Epidermal melanocyte (primary cell): ENCODE results near the gene CA14.
"Not testable (repeated sequence)": the region's sequence is repeated elsewhere in the genome, so short reads cannot be mapped to it uniquely, and the experiment has no call there.

ENCODE experiments used
- DNase-seq: peaks from one replicate; pipeline ENCODE4 v3.0.0; 2011; ENCODE audit warnings: low spot score; ENCODE audit not compliant: insufficient read length

CA14 gene

DNA sequence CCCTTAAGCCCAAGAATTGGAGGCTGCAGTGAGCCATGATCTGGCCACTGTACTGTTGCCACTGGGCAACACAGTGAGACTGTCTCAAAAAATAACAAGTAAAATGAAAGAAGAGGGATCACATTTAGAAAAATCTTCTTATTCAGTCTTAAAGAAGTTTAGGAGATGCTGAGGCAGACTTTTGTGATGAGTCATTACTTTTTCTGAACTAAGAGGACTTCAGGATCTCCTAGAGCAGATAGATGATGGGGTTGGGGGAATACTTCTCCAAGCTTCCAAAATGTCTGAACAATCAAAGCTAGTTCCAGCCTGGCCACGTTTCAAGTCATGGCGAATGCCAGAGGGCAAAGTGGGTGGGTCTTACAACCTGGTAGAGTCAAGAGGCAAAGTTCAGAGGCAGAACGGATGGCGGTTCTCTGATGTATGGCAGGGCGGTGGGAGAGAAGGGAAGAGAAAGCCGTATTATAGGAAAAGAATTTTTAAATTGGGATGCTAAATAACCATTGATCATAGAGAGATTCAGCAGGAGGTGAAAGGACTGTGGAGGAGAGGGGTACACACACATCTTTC lies 22.6 kb downstream of the CA14 start:
- DNase-seq, result no peak

GRCh38 chr1:150281221-150281757 lies 23.7 kb downstream of the CA14 start:
- no peak for DNase-seq

GRCh38 chr1:150281758-150282557 lies 24.4 kb downstream of the CA14 start, which contains the start of gene CIART:
CIART (plus strand) TSS chr1:150282554; CDS start chr1:150283268, 714 bp downstream.
- DNase-seq, result peak; percentile 92

DNA sequence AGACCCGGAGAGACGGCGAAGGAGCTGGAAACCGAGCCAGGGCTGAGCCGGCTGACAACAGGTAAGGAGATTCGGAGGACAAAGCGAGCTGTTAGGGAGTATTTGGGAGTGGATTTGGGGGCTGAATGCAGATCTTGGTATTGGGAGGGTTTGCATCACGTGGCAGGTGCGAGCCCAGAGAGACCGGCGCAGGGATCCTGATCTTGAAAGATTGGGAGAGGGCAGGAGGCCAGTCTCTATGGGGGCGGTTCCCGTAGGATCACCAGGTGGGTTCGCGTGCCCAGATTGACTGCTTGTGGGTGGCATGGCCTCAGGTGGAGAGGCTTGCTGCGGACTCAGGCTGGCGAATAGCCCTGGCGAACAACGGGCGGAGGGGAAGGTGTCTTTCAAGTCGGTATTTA lies 25.0 kb downstream of the CA14 start:
- DNase-seq, result no peak

- no peak for DNase-seq
Measured at GRCh38 chr1:150283260-150283659, 25.7 kb downstream of the CA14 start.

DNA sequence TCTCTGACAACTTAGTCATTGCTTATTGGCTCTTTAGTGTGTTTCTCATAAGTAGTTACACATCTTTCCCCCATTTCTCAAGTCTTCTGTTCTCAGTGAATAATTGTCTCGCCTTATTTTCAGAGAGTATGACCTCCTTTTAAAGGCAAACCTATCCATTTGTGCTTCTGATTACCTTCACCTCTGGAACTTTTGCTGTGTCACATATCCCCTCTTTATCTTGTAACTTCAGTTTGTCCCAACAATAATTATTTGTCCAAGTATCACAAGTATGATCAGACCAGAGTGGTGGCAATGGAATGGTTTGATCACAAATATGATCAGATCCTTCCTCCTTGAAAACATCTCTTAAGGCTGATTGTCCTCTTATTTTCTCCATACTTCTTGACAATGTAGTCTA lies 30.8 kb downstream of the CA14 start:
- DNase-seq, result no peak

- no peak for DNase-seq
Measured at GRCh38 chr1:150288822-150289221, 31.2 kb downstream of the CA14 start.

DNA sequence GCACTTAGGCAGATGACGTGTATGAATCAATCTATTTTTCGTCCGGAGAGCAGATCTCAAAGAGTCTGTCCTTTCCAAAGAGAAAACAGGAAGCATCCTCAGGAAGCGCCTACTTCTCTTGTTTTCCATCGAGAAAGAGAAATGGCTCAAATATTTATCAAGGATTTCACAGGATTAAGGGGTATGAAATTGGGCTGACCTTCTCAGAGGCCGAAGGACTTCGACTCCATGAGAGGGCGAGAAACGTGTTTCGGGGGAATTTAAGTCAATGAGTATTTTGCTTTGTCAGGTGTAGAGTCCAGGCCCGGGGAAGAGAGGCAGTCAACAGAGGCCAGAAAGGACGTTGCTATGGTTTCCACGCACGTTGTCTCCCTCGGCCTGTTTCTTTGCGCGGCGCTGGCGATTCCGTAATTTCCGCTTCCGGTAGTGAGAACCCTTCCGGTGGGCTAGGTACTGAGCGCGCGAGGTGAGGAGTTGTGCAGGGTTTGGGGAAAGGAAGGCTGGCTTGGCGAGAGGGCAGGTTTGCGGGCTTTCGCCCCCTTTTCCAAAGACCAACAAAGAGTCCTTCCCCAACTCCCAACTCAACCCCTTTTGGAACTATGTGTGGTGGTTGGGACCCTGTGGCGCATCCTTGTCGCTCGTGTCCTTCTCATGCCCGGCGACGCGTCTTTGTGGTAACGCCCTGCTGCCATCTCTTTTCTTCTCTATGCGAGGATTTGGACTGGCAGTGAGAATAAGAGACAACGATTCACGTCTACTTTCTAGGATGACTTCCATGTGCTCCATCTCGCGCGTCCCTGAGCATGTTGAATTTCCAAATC lies 36.1 kb downstream of the CA14 start, which contains the start of gene MRPS21:
Gene MRPS21 (plus strand): TSS at position 429 of the 821 bp plus-strand sequence. CDS start 506 bp downstream, outside the sequence.
- DNase-seq, result peak; percentile 68

- no peak for DNase-seq
Measured at GRCh38 chr1:150295476-150295875, 37.9 kb downstream of the CA14 start.

DNA sequence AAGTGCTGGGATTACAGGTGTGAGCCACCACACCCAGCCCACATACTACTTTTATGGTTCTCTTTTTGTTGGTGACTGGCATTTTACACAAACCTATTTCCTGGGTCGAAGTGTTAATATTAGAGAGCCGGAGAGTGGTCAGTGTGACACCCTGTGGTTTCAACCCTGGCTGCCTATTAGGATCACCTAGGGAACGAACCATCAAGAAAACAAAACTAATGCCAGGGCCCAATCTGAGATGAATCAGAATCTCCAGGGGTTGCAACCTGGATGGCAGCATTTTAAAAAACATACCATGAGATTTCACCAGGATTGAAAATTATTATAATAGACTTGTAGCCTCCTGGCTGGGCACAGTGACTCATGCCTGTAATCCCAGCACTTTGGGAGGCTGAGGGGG lies 42.1 kb downstream of the CA14 start:
- no peak for DNase-seq

GRCh38 chr1:150302338-150302737 lies 44.8 kb downstream of the CA14 start:
- DNase-seq, result no peak

- DNase-seq, result no peak
Measured at GRCh38 chr1:150302902-150303301, 45.3 kb downstream of the CA14 start.

- not testable (repeated sequence) for DNase-seq
Measured at GRCh38 chr1:150308585-150308984, 51.0 kb downstream of the CA14 start.

DNA sequence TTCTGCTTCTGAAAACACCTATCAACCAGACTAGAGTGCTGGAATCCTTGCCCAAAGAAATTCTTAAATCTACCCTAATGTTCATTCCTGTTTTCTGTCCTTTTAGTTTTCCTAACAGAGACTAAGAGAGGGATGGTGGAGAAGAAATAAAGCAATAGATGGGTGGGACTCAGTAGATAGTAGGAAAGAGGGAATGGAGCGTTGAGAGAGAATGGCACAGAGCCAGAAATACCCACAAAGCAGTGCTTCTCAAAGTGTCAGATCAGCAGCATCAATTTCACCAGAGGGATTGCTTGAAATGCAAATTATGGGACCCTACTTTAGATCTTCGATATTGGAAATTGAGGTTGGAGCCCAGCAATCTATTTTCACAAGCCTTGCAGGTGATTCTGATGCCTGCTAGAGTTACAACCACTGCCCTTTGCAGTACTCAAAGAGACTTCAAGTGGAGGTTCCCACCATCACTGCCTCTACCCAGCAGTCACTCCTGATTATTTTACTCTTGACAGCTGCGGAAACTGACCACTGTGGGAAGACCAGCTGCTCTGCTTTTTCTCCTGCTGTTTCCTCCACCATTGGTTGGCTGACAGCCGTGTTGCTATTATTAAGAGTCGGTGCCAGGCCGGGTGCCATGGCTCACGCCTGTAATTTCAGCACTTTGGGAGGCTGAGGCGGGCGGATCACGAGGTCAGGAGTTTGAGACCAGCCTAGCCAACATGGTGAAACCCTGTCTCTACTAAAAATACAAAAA lies 52.4 kb downstream of the CA14 start:
- no peak for DNase-seq

DNA sequence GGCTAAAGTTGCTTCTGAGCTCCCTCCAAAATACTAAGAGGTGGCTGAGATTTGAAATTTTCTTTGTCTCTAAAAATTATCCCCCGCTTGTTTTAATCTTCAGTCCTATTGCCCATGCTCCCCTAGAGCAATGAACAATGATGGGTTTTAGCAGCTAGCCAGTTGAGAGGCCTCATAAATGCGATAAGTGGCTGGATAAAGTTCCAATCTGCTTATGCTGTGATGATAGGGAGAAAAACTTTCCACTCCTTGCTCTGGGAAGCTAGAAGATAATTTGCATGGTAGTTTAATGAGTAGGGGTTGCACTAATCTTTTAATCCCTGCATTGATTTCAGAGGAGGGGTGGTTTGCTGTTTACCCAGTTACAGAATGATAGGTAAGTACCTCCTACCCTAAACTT lies 54.2 kb downstream of the CA14 start:
- DNase-seq, result no peak
